ENCODE measurements around the gene HRCT1. TPM values are rescaled to one million over a fixed set of nuclear protein-coding genes. Genes with fewer than 3 reads are reported as not detected.
A peak's percentile ranks its signal among the peaks of the same experiment; 100 is the strongest.

The HRCT1 gene
- total RNA-seq, 2 donors from 2014 or later: 43.1 to 65.0 TPM

DNA sequence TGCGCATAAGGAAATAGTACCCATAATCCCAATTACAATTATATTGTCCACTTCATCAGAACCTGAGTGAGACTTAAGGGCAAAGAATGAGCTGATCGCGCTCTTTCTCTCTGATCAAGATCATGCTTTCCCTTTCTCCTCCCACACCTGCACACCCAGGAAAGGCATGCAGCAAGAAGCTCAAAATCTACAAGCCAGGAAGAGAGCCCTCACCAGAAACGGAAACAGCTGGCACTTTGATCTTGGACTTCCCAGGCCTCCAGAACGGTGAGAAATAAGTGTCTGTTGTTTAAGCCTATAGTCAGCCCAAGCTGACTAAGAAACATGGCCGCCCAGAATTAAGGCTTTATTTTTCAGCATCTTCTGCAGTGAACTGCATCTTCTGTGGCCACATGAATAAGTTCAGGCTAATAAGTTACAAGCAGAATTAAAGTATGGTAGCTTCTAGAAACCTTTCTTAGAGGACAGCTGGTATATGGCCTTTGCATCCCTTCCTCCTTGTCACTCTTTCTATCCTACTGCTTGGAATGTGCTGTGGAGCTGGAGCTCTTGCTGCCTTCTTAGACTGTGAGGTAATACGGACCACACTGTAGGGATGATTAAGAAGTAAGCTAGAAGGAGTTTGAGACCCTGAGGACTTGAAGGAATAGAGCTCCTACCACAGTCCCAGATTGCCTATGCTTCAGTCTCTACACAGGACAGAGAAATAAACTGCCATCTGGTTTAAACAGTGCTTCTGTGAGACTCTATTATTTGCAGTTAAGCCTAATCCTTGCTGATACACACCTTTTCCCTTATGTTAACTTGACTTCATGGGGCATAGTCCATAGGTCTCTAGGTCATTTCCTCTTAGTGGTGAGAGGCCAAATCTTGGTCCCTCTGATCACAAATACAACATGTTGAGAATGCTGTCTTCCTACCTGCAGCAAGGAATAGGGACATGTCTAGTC is 34.7 kb downstream of the HRCT1 start:
- Histone ChIP-seq H3K4me1 (peaks cover 9% of the 10 kb centered on the region), H3K27me3 (no peaks in the 10 kb centered on the region), H3K9me3 (no peaks in the 10 kb centered on the region), H3K4me3 (no peak overlapping the region), H3K27ac (peak overlapping the region; percentile 37), H3K9ac (ENCODE audit: low read depth in 2 of 2, low read length in 2 of 2) (peak overlapping the region in 1 of 2 donors; percentile 51), H3K36me3 (no peaks in the 10 kb centered on the region)
- intact Hi-C loops (cut with DNase I): no loop called here
- peak; percentile 19 for DNase-seq
- TF ChIP-seq, protein P1, sequence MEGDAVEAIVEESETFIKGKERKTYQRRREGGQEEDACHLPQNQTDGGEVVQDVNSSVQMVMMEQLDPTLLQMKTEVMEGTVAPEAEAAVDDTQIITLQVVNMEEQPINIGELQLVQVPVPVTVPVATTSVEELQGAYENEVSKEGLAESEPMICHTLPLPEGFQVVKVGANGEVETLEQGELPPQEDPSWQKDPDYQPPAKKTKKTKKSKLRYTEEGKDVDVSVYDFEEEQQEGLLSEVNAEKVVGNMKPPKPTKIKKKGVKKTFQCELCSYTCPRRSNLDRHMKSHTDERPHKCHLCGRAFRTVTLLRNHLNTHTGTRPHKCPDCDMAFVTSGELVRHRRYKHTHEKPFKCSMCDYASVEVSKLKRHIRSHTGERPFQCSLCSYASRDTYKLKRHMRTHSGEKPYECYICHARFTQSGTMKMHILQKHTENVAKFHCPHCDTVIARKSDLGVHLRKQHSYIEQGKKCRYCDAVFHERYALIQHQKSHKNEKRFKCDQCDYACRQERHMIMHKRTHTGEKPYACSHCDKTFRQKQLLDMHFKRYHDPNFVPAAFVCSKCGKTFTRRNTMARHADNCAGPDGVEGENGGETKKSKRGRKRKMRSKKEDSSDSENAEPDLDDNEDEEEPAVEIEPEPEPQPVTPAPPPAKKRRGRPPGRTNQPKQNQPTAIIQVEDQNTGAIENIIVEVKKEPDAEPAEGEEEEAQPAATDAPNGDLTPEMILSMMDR (IDR thresholded peaks at IDR 0.05): no peak

DNA sequence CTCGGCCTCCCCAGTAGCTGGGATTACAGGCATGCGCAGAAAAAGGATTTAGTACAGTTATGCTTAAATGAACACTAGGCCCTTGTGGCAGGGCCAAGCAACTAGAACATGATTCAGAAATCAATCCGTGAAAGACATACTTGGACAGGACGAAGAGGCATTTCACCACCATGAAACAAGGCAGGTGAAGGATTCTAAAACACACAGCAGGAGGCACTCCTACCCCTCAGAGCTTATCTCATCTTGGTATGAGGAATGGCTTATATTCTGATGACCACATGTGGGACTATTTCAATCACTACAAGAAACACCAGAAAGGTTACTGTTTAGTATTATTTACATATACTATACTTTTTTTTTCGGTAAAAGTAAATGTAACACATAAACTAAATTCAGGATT is 36.3 kb downstream of the HRCT1 start:
- no peaks in the 10 kb centered on the region for H3K27me3 ChIP-seq
- H3K4me1 ChIP-seq: peaks cover 9% of the 10 kb centered on the region
- no peak overlapping the region for H3K4me3 ChIP-seq
- TF ChIP-seq, protein P1 (IDR thresholded peaks at IDR 0.05): no peak
- intact Hi-C loops (cut with DNase I): no loop called here
- H3K9me3 ChIP-seq: no peaks in the 10 kb centered on the region
- no peak overlapping the region for H3K9ac ChIP-seq (ENCODE audit: low read depth in 2 of 2, low read length in 2 of 2)
- H3K27ac ChIP-seq: no peak overlapping the region
- no peaks in the 10 kb centered on the region for H3K36me3 ChIP-seq
- no peak for DNase-seq

- Histone ChIP-seq H3K9ac (ENCODE audit: low read depth in 2 of 2, low read length in 2 of 2) (peak overlapping the region in 1 of 2 donors; percentile 16), H3K27ac (peak overlapping the region; percentile 51), H3K9me3 (no peaks in the 10 kb centered on the region), H3K4me1 (peaks cover 10% of the 10 kb centered on the region), H3K36me3 (no peaks in the 10 kb centered on the region), H3K4me3 (no peak overlapping the region), H3K27me3 (no peaks in the 10 kb centered on the region)
- peak; percentile 61 for DNase-seq
- TF ChIP-seq, protein P1 (IDR thresholded peaks at IDR 0.05): no peak
- intact Hi-C loops (cut with DNase I): loop anchor here (2.0 kb wide), 1 partner anchor 41 kb away; no protein-coding TSS in a partner anchor
These were observed 38.2 kb downstream of the HRCT1 start for GRCh38 chr9:35944173-35944572.

- H3K27ac ChIP-seq: peak overlapping the region; percentile 51
- H3K4me3 ChIP-seq: no peak overlapping the region
- no peaks in the 10 kb centered on the region for H3K9me3 ChIP-seq
- no peaks in the 10 kb centered on the region for H3K27me3 ChIP-seq
- H3K9ac ChIP-seq (ENCODE audit: low read depth in 2 of 2, low read length in 2 of 2): peak overlapping the region in 1 of 2 donors; percentile 58
- TF ChIP-seq, protein P1 (IDR thresholded peaks at IDR 0.05): no peak
- H3K36me3 ChIP-seq: no peaks in the 10 kb centered on the region
- intact Hi-C loops (cut with DNase I): loop anchor here (2.0 kb wide), 1 partner anchor 42 kb away; no protein-coding TSS in a partner anchor
- DNase-seq: no peak
- peaks cover 14% of the 10 kb centered on the region for H3K4me1 ChIP-seq
These were observed 38.8 kb downstream of the HRCT1 start for GRCh38 chr9:35944841-35945240.

DNA sequence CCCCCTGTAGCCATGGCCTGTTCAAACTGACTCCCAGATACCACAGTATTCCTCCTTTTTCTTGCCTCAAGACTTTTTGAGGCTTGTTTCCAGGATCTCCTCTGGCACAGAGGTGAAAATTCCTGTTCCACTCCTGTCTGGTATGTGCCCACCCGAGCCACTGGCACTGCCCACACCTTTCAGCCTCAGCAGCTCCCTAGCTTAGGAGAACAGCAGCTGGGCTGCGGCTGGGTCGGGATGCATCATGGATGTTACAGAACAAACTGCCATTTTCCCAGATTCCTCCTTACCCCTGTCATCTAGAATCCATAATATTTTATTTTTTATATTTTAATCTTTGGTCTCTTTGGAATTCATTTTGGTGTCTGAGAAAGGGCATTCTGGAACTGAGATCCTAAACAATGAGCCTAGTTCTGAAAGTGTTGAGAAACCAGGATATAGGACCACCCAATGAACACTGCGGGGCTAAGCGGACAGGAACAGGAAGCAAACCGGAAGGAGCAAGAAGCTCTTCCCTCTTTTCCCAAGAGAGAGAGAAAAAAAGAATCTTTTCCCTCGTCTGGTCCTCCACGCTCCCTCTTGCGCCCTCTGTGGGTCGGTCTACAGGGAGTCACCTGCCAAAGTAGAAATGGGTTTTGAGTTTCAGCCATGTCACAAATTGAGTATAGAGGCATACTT is 39.5 kb downstream of the HRCT1 start:
- no peak overlapping the region for H3K4me3 ChIP-seq
- no peaks in the 10 kb centered on the region for H3K36me3 ChIP-seq
- intact Hi-C loops (cut with DNase I): loop anchor here (2.0 kb wide), 1 partner anchor 43 kb away; no protein-coding TSS in a partner anchor
- H3K9ac ChIP-seq (ENCODE audit: low read depth in 2 of 2, low read length in 2 of 2): peak overlapping the region in 1 of 2 donors; percentile 58
- H3K27ac ChIP-seq: peak overlapping the region; percentile 51
- TF ChIP-seq, protein P1 (IDR thresholded peaks at IDR 0.05): peak; percentile 78
- DNase-seq: peak; percentile 91
- H3K27me3 ChIP-seq: no peaks in the 10 kb centered on the region
- H3K4me1 ChIP-seq: peaks cover 14% of the 10 kb centered on the region
- H3K9me3 ChIP-seq: no peaks in the 10 kb centered on the region

Measured in colonic mucosa (tissue), 4 donors.